Adrenal gland (tissue), 12 donors: ENCODE data around the gene PEAK1. TPM values are rescaled to one million over a fixed set of nuclear protein-coding genes. Genes with fewer than 3 reads are reported as not detected.

Experiments used
- DNase-seq, 7 donors: peaks; one replicate each; pipeline ENCODE4 v3.0.0-alpha.2; 2019 to 2020
- H3K27ac ChIP-seq, 5 donors: fragments of 200-600 bp; sonication (generic) in 4 of 5; 1 replicate in 3 of 5; 2 replicates in 2 of 5; pipeline versions ENCODE4 v1.5.1 to v1.8.0; 2016 to 2020; ENCODE audit warnings: mild to moderate bottlenecking in 1 of 5
- H3K27me3 ChIP-seq: fragments of 200-600 bp; 2 replicates; pipeline ENCODE4 v1.8.0; 2021
- H3K36me3 ChIP-seq, 2 donors: fragments of 200-600 bp; replicated peaks in 1 of 2; 1 replicate in 1 of 2; 2 replicates in 1 of 2; pipeline versions ENCODE4 v1.5.1 to v1.8.0; 2018 to 2022
- H3K4me1 ChIP-seq, 2 donors: fragments of 200-600 bp; replicated peaks in 1 of 2; 1 replicate in 1 of 2; 2 replicates in 1 of 2; pipeline versions ENCODE4 v1.5.1 to v1.8.0; 2018 to 2021
- H3K4me3 ChIP-seq, 4 donors: fragments of 200-600 bp; sonication (generic) in 3 of 4; one replicate each; pipeline ENCODE4 v1.5.1; 2016 to 2018
- H3K9me3 ChIP-seq, 3 donors: fragments of 200-600 bp; sonication (generic) in 1 of 3; replicated peaks in 1 of 3; 1 replicate in 2 of 3; 2 replicates in 1 of 3; pipeline versions ENCODE4 v1.5.1 to v1.8.0; 2016 to 2021
- POLR2A ChIP-seq, 2 donors: fragments of 450-650 bp; IDR thresholded peaks; one replicate each; pipeline ENCODE4 v1.6.1; 2017; ENCODE audit warnings: antibody characterized with exemption in 2 of 2, mild to moderate bottlenecking in 2 of 2, moderate library complexity in 1 of 2
- whole genome bisulfite sequencing, 4 donors: extraction: QIAGEN DNeasy Blood & Tissue Kit in 2 of 4; methylation state at CpG; one replicate each; pipeline versions ENCODE4 v1.1.5 to v1.1.7; 2013 to 2017; 5-methylcytosine and 5-hydroxymethylcytosine counted together
- intact Hi-C, 2 donors: fragments of 100-400 bp; cut with DNase I; formaldehyde crosslinking; loops; one replicate each; pipeline versions ENCODE4 v1.14.1 to v1.15.0; 2022 to 2023
- polyA plus RNA-seq, 3 donors: library from polyadenylated mRNA; stranded (reverse); fragments of 200-250 nt in 2 of 3; fragments of 350-450 nt in 1 of 3; fragmentation: Illumina TruSeq in 1 of 3; extraction: RNeasy Lipid Tissue Mini Kit (QIAGEN cat#74804) in 1 of 3; gene quantifications; one replicate each; pipeline ENCODE4 v1.2.3, GENCODE V29; 2013 to 2014
- total RNA-seq, 9 donors: library from RNA; depleted of rRNA in 4 of 9; stranded (reverse); fragments of >200 nt in 4 of 9; fragments of 120-200 nt in 1 of 9; fragmentation: NEBNext Ultra II Directional in 1 of 9; extraction: Animal tissue kit (Norgen Biotek cat#: 25700) in 1 of 9; gene quantifications; one replicate each; pipeline versions ENCODE4 v1.1.0 to v1.2.4, GENCODE V29; 2013 to 2023
- TF ChIP-seq, protein P1 (sequence below), 6 experiments: fragments of 450-650 bp in 4 of 6; fragments of 200-600 bp in 2 of 6; sonication (generic) in 1 of 6; IDR thresholded peaks; 1 replicate in 5 of 6; 2 replicates in 1 of 6; pipeline versions ENCODE4 v1.5.1 to v1.8.0; 2016 to 2021; ENCODE audit warnings: antibody characterized with exemption in 6 of 6, mild to moderate bottlenecking in 2 of 6, moderate library complexity in 1 of 6
- donor health status: healthy with polysubstance abuse.
- donor health status: Bipolar disorder and iron deficiency.
- donor health status: DM: yes; HTN: yes; CAD: no.
- donor health status: DM: no; HTN: no; CAD: no.
- donor health status: DM: no; HTN: no; CAD: no.
- donor health status: DM: yes; HTN: yes; CAD: no.

Gene PEAK1
- total and polyA plus RNA-seq, 12 donors = 3.1 to 68.4 (median 26.4) TPM

DNA sequence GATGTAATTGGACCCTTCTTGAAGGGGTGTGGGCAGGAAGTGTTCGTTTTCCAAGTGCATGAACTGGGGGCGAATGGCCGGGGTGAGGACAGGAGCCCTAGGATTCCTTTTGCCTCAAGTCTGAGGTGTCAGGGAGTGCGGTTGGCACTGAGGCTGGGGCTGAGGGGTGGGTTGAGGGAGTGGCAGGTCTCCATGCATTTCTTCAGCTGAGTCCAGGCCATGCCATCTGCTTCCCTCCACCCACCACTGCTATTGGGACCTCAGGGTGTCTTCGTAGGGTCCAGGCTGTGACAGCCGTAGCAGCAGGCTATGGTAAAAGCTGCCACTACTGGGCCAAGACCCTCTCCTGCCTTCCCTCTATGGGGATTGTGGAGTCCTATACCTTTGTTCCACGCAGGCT is 323.4 kb downstream of the PEAK1 start:
- H3K27ac ChIP-seq = no peak overlapping the region
- DNase-seq = peak in 1 of 7 donors; percentile 31
- H3K9me3 ChIP-seq = no peaks in the 10 kb centered on the region
- TF ChIP-seq, protein P1, sequence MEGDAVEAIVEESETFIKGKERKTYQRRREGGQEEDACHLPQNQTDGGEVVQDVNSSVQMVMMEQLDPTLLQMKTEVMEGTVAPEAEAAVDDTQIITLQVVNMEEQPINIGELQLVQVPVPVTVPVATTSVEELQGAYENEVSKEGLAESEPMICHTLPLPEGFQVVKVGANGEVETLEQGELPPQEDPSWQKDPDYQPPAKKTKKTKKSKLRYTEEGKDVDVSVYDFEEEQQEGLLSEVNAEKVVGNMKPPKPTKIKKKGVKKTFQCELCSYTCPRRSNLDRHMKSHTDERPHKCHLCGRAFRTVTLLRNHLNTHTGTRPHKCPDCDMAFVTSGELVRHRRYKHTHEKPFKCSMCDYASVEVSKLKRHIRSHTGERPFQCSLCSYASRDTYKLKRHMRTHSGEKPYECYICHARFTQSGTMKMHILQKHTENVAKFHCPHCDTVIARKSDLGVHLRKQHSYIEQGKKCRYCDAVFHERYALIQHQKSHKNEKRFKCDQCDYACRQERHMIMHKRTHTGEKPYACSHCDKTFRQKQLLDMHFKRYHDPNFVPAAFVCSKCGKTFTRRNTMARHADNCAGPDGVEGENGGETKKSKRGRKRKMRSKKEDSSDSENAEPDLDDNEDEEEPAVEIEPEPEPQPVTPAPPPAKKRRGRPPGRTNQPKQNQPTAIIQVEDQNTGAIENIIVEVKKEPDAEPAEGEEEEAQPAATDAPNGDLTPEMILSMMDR (IDR thresholded peaks at IDR 0.05) = no peak
- TF ChIP-seq POLR2A (IDR thresholded peaks at IDR 0.05) = no peak
- no peaks in the 10 kb centered on the region for H3K27me3 ChIP-seq
- 93 to 97% (median 94%) methylated on average over 6 to 7 of the region's 7 CpGs for WGBS, 4 donors
- no peak overlapping the region for H3K4me3 ChIP-seq
- intact Hi-C loops = no loop called here
- no peaks in the 10 kb centered on the region for H3K36me3 ChIP-seq
- no peaks in the 10 kb centered on the region for H3K4me1 ChIP-seq

- H3K27ac ChIP-seq = no peak overlapping the region
Observed at GRCh38 chr15:77096138-77096537, 323.8 kb downstream of the PEAK1 start.

GRCh38 chr15:77094397-77095030 is 325.4 kb downstream of the PEAK1 start:
- no peaks in the 10 kb centered on the region for H3K9me3 ChIP-seq

More at GRCh38 chr15:77096138-77096537, 323.8 kb downstream of the PEAK1 start:
- Histone ChIP-seq H3K27me3 (no peaks in the 10 kb centered on the region), H3K36me3 (no peaks in the 10 kb centered on the region), H3K9me3 (no peaks in the 10 kb centered on the region), H3K4me3 (no peak overlapping the region), H3K4me1 (no peaks in the 10 kb centered on the region)
- intact Hi-C loops = no loop called here
- 75 to 82% (median 80%) methylated on average over 4 of the region's 4 CpGs for WGBS, 4 donors
- DNase-seq = peak in 1 of 7 donors; percentile 4
- no peak for TF ChIP-seq POLR2A (IDR thresholded peaks at IDR 0.05)
- TF ChIP-seq, protein P1 (IDR thresholded peaks at IDR 0.05) = no peak

GRCh38 chr15:77093436-77093835 is 326.5 kb downstream of the PEAK1 start:
- DNase-seq = no peak
- H3K36me3 ChIP-seq = no peaks in the 10 kb centered on the region
- TF ChIP-seq, protein P1 (IDR thresholded peaks at IDR 0.05) = no peak
- no peak for TF ChIP-seq POLR2A (IDR thresholded peaks at IDR 0.05)
- no peaks in the 10 kb centered on the region for H3K9me3 ChIP-seq
- no peaks in the 10 kb centered on the region for H3K27me3 ChIP-seq
- no peak overlapping the region for H3K27ac ChIP-seq
- WGBS, 4 donors = 87 to 97% (median 90%) methylated on average over 1 of the region's 1 CpG
- H3K4me1 ChIP-seq = no peaks in the 10 kb centered on the region
- no peak overlapping the region for H3K4me3 ChIP-seq
- intact Hi-C loops = no loop called here

More at GRCh38 chr15:77094397-77095030, 325.4 kb downstream of the PEAK1 start:
- Histone ChIP-seq H3K36me3 (no peaks in the 10 kb centered on the region), H3K4me3 (no peak overlapping the region), H3K4me1 (no peaks in the 10 kb centered on the region), H3K27ac (no peak overlapping the region), H3K27me3 (no peaks in the 10 kb centered on the region)
- 68 to 90% (median 83%) methylated on average over 9 to 11 of the region's 11 CpGs for WGBS, 4 donors
- intact Hi-C loops = no loop called here
- peak in 1 of 7 donors; percentile 38 for DNase-seq
- TF ChIP-seq, protein P1 (IDR thresholded peaks at IDR 0.05) = no peak
